ENCODE measurements around the gene LGMN.

GRCh38 chr14:92659765-92660561 lies 88.5 kb downstream of the LGMN start:
- TF ChIP-seq CTCF (conservative IDR thresholded peaks at IDR 0.05) (no peak), EZH2 (IDR thresholded peaks at IDR 0.05; ENCODE audit: low read depth) (no peak)

Measured in PC-9 (cell line).